HG02642 (cell line): Measurements from ENCODE around the gene CLUH.

Source experiments
- ATAC-seq: cut with Tn5 transposase; IDR thresholded peaks from one replicate; pipeline ENCODE4 v1.9.1; 2021; ENCODE audit warnings: mild to moderate bottlenecking; ENCODE audit not compliant: unreplicated experiment, poor library complexity

The CLUH gene

GRCh38 chr17:2723505-2723996 is 12.0 kb upstream of the CLUH start:
- ATAC-seq, result no peak

- no peak for ATAC-seq
Observed at GRCh38 chr17:2722611-2723010, 11.0 kb upstream of the CLUH start.

GRCh38 chr17:2721603-2722002 is 10.0 kb upstream of the CLUH start:
- ATAC-seq, result no peak

DNA sequence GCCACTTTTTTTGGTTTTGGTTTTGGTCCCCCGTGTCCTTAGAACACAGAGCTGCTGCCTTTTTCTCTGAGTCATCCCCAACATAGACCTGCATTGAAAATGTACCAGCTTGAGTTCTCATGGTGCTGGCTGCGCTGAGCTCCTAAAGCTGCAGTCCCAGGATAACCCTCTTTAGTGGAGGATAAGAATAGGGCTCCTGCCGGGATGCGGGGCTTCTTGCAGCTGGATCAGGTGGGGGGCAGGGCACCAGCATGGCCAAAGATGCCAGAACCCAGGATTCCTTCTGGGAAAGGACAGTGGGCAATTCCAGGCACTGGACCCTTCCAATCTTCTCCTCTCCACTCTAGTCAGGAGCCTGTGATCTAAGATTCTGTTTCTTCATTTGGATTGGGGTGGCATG is 8.3 kb upstream of the CLUH start:
- no peak for ATAC-seq

GRCh38 chr17:2718150-2718938 is 6.8 kb upstream of the CLUH start:
- no peak for ATAC-seq

- no peak for ATAC-seq
Observed at GRCh38 chr17:2716649-2717048, 5.1 kb upstream of the CLUH start.

GRCh38 chr17:2713881-2714280 is 2.3 kb upstream of the CLUH start:
- no peak for ATAC-seq

DNA sequence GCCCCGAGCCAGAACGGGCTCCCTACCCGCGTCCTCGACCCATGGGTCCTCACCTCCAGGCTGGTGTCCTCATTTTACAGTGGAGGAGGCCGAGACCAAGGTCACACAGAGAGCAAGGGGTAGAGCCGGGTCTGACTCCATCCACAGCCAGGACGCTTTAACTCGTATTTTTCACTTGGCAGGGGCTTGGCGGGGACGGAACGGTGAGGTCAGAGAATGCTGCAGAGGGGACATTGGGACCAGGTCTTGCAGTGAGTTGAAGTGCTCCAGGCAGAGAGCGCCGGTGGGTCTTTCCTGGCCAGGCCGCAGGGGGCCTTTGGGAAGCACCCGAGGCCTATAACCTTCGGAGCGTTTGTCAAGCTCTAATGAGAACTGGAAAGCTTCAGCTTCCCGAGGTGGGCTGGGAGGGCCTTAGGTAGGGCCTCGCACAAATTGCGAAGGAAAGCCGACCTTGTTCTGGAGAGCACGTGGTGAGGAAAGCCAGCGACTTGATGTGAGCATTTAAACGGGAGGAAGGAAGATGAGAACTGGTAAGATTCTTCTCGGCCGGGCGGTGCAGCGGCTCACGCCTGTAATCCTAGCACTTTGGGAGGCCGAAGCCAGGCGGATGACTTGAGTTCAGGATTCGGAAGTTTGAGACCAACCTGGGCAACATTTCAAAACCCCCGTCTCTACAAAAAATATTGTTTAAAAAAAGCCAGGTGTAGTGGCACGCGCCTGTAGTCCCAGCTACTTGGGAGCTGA is 908 bp upstream of the CLUH start:
- ATAC-seq, result no peak

- peak; percentile 32 for ATAC-seq
Observed at GRCh38 chr17:2710803-2711607, 559 bp downstream of the CLUH start.

GRCh38 chr17:2710071-2710802 is 1.3 kb downstream of the CLUH start:
- ATAC-seq, result no peak

- ATAC-seq, result peak; percentile 26
Observed at GRCh38 chr17:2709183-2709661, 2.3 kb downstream of the CLUH start.

DNA sequence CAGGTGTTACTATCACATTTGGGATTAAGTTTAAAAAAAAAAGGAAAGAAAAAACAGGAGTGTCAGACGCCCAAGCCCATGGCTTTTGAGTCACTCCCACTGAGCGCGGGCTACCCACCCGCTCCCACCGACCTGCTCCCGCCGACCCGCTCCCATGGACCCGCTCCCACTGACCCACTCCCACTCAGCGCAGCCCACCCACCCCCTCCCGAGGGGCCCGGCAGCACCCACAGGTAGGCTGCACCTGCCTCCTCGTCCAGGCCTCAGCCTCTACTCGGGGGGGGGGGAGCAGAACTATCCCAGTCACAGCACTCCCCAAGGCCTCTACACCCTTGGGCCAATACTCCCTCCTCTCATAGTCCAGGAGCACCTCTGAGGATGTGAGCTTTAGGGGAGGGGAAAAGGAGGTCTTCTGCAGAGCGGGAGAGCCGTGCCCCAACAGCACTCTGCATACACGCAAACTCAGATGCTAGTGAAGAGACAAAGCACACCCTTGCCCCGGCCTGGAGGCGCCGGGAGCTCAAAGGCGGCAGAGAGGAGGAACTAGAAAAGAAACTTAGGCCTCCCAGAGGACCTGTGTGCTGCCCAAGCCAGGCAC is 2.9 kb downstream of the CLUH start:
- no peak for ATAC-seq

DNA sequence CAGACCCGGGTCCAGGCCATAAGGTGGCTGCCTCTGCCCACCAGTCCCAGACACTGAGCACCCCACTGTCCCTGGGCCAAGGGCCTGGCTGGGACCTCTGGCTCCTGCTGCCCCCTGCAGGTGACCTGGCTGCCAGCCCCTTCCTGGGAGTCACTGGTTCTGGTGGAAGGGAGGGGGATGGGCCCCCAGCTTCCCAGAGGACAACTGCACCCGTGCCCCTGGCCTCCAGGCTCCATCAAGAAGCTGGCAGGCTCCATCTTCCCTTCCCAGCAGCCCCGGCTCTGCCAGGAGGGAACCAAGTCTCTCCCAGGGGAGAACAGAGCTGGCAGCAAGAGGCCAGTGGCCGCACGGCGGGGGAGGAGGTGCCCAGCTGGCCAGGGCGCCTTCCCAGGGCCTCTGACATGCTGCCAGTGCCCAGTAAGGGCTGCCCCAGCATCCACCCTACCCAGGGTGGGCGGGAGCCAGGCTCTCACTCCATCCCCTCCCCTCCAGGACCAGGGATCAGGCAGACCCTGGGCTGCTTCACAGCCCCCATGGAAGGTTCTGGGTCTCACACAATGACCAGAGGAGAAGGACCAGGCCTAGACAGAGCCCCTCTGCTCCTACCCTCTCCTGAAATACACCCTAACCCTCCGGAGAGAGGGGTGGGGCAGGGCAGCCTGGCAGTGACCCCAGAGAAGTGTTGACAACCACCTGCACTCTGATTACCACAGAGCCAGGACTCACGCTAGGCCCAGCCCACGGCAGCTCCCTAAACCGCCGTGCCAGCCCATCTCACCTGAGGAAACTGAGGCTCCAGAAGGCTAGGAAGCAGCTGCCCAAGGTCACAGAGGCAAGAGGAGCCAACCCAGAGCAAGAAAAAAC is 3.6 kb downstream of the CLUH start:
- ATAC-seq, result no peak

DNA sequence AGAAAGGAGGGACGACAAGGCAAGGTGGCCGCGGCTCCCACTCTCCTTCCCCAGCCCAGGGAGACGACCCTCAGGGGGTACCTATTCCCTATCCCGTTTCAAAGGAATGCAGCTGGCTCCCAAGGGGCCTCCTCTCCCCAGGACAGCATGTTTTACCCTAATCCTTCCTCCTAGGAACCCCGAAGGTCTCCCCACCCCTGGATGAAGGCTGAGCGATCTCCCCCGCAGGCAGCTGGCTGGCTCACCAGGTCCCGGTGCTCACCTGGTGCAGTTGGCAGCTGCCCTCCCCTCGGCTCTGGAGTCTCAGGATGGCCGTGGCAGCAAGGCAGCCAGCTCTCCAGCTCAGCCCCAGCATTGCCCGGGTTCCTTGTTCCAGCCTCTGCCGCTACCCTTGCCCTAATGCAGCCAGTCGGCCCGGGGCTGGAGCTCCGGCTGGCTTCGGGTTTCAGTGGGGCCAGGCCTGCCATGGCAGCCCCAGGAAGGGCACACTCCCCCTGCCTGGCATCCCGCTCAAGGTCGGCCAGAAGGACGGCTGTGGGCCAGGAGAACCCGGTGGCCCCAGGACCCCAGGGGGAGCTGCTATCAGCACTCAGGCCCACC is 4.6 kb downstream of the CLUH start:
- no peak for ATAC-seq

DNA sequence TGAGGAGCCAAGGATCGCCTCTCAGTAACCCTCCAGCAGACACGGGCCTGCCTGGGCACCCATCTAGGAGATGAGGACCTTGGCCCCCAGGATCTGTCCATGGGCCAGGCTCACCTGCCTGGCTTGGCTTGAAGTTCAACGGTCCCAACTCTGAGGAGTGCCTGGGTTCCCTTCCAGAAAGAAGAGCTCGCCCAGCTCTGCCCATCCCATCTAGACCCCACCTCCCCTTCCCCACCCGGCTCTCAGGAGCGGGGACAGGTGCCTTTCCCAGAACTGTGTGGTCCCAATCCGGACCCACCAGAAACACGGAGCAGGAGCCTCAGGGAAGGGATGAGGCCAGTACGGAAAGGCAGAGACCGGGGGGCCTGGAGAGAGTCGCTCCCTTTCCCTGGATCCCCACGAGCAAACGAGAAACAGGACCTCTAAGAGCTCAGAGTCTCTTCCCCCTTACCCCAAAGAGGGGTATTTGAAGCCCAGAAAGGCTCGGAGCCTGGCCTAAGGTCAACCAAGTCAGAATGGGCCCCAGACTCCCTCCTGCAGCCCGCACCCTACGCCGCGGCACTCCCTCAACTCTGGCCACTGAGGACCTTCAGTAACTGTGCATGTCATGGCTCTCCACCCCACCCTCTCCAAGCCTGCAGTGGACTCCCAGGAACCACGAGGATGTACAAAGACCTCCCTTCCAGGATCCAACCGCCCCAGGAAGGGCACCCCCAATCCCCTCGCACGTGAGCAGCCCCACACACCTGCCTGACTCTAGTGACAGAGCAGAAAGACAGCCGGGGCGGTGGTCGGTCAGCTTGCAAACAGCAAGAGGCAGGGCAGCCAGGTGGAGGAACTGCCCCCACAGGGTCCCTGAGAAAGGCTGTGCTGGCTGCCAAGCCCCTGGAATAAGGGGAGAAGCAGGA is 5.4 kb downstream of the CLUH start:
- ATAC-seq, result no peak

GRCh38 chr17:2705263-2705662 is 6.3 kb downstream of the CLUH start:
- ATAC-seq, result no peak

DNA sequence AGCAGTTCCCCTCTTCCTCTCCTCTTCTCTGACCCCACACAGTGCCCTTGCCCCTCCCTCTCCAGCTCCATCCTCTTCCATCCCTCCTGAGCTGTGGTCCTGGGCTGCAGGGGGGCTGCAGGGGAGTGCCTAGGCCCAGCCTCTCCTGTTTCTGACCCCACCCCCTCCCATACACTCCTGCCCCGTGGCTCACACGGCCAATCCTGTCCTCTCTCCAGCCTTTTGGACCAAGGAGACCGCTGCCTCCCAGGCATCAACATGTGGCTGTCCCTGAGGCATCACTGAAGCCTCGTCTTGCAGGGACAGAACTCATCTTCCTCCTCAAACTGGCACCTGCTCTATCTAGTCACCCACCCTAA is 6.7 kb downstream of the CLUH start:
- no peak for ATAC-seq
